ENCODE measurements around the gene NDUFS6.

The NDUFS6 gene

GRCh38 chr5:1855075-1855474 lies 53.9 kb downstream of the NDUFS6 start:
- ChIA-PET POLR2A (no interaction called here), CTCF (no interaction called here)
- no peak for DNase-seq (ENCODE audit: low read depth, low spot score)
- no peak for TF ChIP-seq CTCF (IDR thresholded peaks at IDR 0.05; ENCODE audit: insufficient read depth, low read length, missing control alignments)
- no peak overlapping the region for H3K4me3 ChIP-seq (ENCODE audit: low read depth, low read length)

- CTCF ChIA-PET: no interaction called here
Observed at GRCh38 chr5:1855596-1855995, 54.4 kb downstream of the NDUFS6 start.

GRCh38 chr5:1856596-1857255 lies 55.5 kb downstream of the NDUFS6 start:
- no peak for TF ChIP-seq CTCF (IDR thresholded peaks at IDR 0.05; ENCODE audit: insufficient read depth, low read length, missing control alignments)
- H3K4me3 ChIP-seq (ENCODE audit: low read depth, low read length): peak overlapping the region; percentile 30
- DNase-seq (ENCODE audit: low read depth, low spot score): no peak
- ChIA-PET POLR2A (no interaction called here), CTCF (no interaction called here)

More at GRCh38 chr5:1855596-1855995, 54.4 kb downstream of the NDUFS6 start:
- POLR2A ChIA-PET: no interaction called here
- H3K4me3 ChIP-seq (ENCODE audit: low read depth, low read length): no peak overlapping the region
- DNase-seq (ENCODE audit: low read depth, low spot score): no peak
- TF ChIP-seq CTCF (IDR thresholded peaks at IDR 0.05; ENCODE audit: insufficient read depth, low read length, missing control alignments): no peak

GRCh38 chr5:1857256-1857600 lies 56.0 kb downstream of the NDUFS6 start:
- no peak overlapping the region for H3K4me3 ChIP-seq (ENCODE audit: low read depth, low read length)
- DNase-seq (ENCODE audit: low read depth, low spot score): no peak
- no peak for TF ChIP-seq CTCF (IDR thresholded peaks at IDR 0.05; ENCODE audit: insufficient read depth, low read length, missing control alignments)
- POLR2A ChIA-PET: no interaction called here
- CTCF ChIA-PET: no interaction called here

GRCh38 chr5:1858436-1858835 lies 57.2 kb downstream of the NDUFS6 start:
- ChIA-PET CTCF (no interaction called here), POLR2A (no interaction called here)
- no peak overlapping the region for H3K4me3 ChIP-seq (ENCODE audit: low read depth, low read length)
- TF ChIP-seq CTCF (IDR thresholded peaks at IDR 0.05; ENCODE audit: insufficient read depth, low read length, missing control alignments): no peak
- no peak for DNase-seq (ENCODE audit: low read depth, low spot score)

GRCh38 chr5:1859099-1859498 lies 57.9 kb downstream of the NDUFS6 start:
- ChIA-PET POLR2A (no interaction called here), CTCF (no interaction called here)
- H3K4me3 ChIP-seq (ENCODE audit: low read depth, low read length): no peak overlapping the region
- no peak for DNase-seq (ENCODE audit: low read depth, low spot score)
- no peak for TF ChIP-seq CTCF (IDR thresholded peaks at IDR 0.05; ENCODE audit: insufficient read depth, low read length, missing control alignments)
